Breast epithelium (tissue), 4 donors: ENCODE measurements around the gene TKT. TPM values are rescaled to one million over a fixed set of nuclear protein-coding genes. Genes with fewer than 3 reads are reported as not detected.

Source experiments
- DNase-seq, 2 donors: peaks; one replicate each; pipeline ENCODE4 v3.0.0-alpha.2; 2019; ENCODE audit warnings: low spot score in 2 of 2
- H3K27ac ChIP-seq, 2 donors: fragments of 200-600 bp; sonication (generic) in 1 of 2; one replicate each; pipeline ENCODE4 v1.5.1; 2016 to 2019; ENCODE audit warnings: mild to moderate bottlenecking in 1 of 2
- H3K27me3 ChIP-seq, 2 donors: fragments of 200-600 bp; sonication (generic) in 1 of 2; one replicate each; pipeline versions ENCODE4 v1.5.1 to v1.6.0; 2017 to 2019; ENCODE audit warnings: control low read depth in 1 of 2, mild to moderate bottlenecking in 1 of 2
- H3K36me3 ChIP-seq: fragments of 200-600 bp; one replicate; pipeline ENCODE4 v1.5.1; 2019
- H3K4me1 ChIP-seq, 2 donors: fragments of 200-600 bp; sonication (generic); one replicate each; pipeline ENCODE4 v1.5.1; 2016 to 2019; ENCODE audit warnings: control low read depth in 1 of 2
- H3K4me3 ChIP-seq, 3 donors: fragments of 200-600 bp; sonication (generic); 1 replicate in 2 of 3; 2 replicates in 1 of 3; pipeline ENCODE4 v1.5.1; 2016 to 2019; ENCODE audit warnings: mild to moderate bottlenecking in 3 of 3, moderate library complexity in 2 of 3
- H3K9me3 ChIP-seq, 2 donors: fragments of 200-600 bp; sonication (generic) in 1 of 2; one replicate each; pipeline ENCODE4 v1.5.1; 2016 to 2019; ENCODE audit warnings: control low read depth in 1 of 2
- POLR2A ChIP-seq: fragments of 450-650 bp; IDR thresholded peaks from one replicate; pipeline ENCODE4 v1.6.1; 2016; ENCODE audit warnings: antibody characterized with exemption, mild to moderate bottlenecking, moderate library complexity
- POLR2AphosphoS5 ChIP-seq, 3 donors: sonication (generic); formaldehyde crosslinking; IDR thresholded peaks; one replicate each; pipeline ENCODE4 v1.6.1; 2017; ENCODE audit warnings: antibody characterized with exemption in 3 of 3
- intact Hi-C: fragments of 100-400 bp; cut with DNase I; formaldehyde crosslinking; loops from one replicate; pipeline ENCODE4 v1.15.1; 2023; ENCODE audit warnings: low total_unique reads
- total RNA-seq, 3 donors: library from RNA; depleted of rRNA; stranded (reverse); fragments of >200 nt; gene quantifications; one replicate each; pipeline ENCODE4 v1.1.0, GENCODE V29; 2016
- TF ChIP-seq, protein P1 (sequence below), 3 donors: fragments of 450-650 bp; IDR thresholded peaks; one replicate each; pipeline ENCODE4 v1.5.1; 2016 to 2017; ENCODE audit warnings: antibody characterized with exemption in 3 of 3, mild to moderate bottlenecking in 3 of 3, moderate library complexity in 3 of 3

Gene TKT
- total RNA-seq, 3 donors from 2014 or later: 130 to 273 (median 131) TPM

DNA sequence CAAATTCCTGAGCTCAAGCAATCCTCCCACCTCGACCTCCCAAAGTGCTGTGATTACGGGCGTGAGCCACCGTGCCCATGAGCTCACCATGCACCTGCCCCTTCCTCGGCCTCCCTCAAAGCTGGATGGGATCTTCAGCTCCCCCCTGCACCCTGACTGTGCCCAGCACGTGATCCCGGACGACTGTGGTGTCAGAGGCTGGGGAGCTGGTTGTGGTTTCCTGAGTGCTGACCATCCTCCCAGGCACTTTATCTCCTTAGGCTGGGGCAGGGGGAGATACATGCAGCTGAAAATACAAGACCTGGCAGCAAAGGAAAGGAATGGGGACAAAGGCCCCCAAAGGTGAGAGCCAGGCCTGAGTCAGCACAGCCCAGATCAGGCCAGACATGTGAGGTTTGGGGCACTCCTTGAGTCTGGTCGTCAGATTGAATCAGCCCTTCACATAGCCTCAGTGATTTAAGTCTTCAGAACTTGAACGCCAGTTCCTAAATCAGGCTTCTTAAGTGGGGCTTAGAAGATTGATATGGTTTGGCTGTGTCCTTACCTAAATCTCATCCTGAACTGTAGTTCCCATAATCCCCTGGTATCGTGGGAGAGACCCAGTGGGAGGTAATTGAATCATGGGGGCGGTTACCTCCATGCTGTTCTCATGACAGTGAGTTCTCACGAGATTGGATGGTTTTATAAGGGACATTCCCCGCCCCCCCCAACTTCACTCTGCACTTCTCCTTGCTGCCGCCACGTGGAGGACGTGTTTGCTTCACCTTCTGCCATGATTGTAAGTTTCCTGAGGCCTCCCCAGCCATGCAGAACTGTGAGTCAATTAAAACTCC, 59.0 kb downstream of the TKT start:
- H3K4me1 ChIP-seq: peaks cover 0 to 5% of the 10 kb centered on the region in 2 donors
- no peaks in the 10 kb centered on the region for H3K27me3 ChIP-seq
- no peaks in the 10 kb centered on the region for H3K9me3 ChIP-seq
- no peak overlapping the region for H3K27ac ChIP-seq
- no peak overlapping the region for H3K4me3 ChIP-seq
- no peaks in the 10 kb centered on the region for H3K36me3 ChIP-seq
- TF ChIP-seq POLR2AphosphoS5 (IDR thresholded peaks at IDR 0.05) (no peak), POLR2A (no peak)
- TF ChIP-seq, protein P1, sequence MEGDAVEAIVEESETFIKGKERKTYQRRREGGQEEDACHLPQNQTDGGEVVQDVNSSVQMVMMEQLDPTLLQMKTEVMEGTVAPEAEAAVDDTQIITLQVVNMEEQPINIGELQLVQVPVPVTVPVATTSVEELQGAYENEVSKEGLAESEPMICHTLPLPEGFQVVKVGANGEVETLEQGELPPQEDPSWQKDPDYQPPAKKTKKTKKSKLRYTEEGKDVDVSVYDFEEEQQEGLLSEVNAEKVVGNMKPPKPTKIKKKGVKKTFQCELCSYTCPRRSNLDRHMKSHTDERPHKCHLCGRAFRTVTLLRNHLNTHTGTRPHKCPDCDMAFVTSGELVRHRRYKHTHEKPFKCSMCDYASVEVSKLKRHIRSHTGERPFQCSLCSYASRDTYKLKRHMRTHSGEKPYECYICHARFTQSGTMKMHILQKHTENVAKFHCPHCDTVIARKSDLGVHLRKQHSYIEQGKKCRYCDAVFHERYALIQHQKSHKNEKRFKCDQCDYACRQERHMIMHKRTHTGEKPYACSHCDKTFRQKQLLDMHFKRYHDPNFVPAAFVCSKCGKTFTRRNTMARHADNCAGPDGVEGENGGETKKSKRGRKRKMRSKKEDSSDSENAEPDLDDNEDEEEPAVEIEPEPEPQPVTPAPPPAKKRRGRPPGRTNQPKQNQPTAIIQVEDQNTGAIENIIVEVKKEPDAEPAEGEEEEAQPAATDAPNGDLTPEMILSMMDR (IDR thresholded peaks at IDR 0.05): no peak
- intact Hi-C loops: loop anchor here (5.0 kb wide), 1 partner anchor 84 kb away; no protein-coding TSS in a partner anchor
- no peak for DNase-seq

- no peak for DNase-seq
- Histone ChIP-seq H3K4me1 (peaks cover 0 to 5% of the 10 kb centered on the region in 2 donors), H3K4me3 (peak overlapping the region in 1 of 3 donors; percentile 36), H3K9me3 (no peaks in the 10 kb centered on the region), H3K36me3 (no peaks in the 10 kb centered on the region), H3K27me3 (no peaks in the 10 kb centered on the region), H3K27ac (no peak overlapping the region)
- TF ChIP-seq POLR2A (no peak), POLR2AphosphoS5 (IDR thresholded peaks at IDR 0.05) (peak in 2 of 3 donors; percentile 21 to 35)
- TF ChIP-seq, protein P1 (IDR thresholded peaks at IDR 0.05): peak; percentile 82 to 98 (median 96)
- intact Hi-C loops: loop anchor here (5.0 kb wide), 1 partner anchor 84 kb away; no protein-coding TSS in a partner anchor
These were observed 59.9 kb downstream of the TKT start for GRCh38 chr3:53195602-53196574.

- no peaks in the 10 kb centered on the region for H3K27me3 ChIP-seq
- H3K9me3 ChIP-seq: no peaks in the 10 kb centered on the region
- peaks cover 0 to 5% of the 10 kb centered on the region in 2 donors for H3K4me1 ChIP-seq
- DNase-seq: no peak
- intact Hi-C loops: loop anchor here (5.0 kb wide), 1 partner anchor 83 kb away; no protein-coding TSS in a partner anchor
- H3K4me3 ChIP-seq: no peak overlapping the region
- TF ChIP-seq, protein P1 (IDR thresholded peaks at IDR 0.05): no peak
- TF ChIP-seq POLR2A (no peak), POLR2AphosphoS5 (IDR thresholded peaks at IDR 0.05) (no peak)
- H3K36me3 ChIP-seq: no peaks in the 10 kb centered on the region
- no peak overlapping the region for H3K27ac ChIP-seq
These were observed 60.8 kb downstream of the TKT start for GRCh38 chr3:53195066-53195450.

DNA sequence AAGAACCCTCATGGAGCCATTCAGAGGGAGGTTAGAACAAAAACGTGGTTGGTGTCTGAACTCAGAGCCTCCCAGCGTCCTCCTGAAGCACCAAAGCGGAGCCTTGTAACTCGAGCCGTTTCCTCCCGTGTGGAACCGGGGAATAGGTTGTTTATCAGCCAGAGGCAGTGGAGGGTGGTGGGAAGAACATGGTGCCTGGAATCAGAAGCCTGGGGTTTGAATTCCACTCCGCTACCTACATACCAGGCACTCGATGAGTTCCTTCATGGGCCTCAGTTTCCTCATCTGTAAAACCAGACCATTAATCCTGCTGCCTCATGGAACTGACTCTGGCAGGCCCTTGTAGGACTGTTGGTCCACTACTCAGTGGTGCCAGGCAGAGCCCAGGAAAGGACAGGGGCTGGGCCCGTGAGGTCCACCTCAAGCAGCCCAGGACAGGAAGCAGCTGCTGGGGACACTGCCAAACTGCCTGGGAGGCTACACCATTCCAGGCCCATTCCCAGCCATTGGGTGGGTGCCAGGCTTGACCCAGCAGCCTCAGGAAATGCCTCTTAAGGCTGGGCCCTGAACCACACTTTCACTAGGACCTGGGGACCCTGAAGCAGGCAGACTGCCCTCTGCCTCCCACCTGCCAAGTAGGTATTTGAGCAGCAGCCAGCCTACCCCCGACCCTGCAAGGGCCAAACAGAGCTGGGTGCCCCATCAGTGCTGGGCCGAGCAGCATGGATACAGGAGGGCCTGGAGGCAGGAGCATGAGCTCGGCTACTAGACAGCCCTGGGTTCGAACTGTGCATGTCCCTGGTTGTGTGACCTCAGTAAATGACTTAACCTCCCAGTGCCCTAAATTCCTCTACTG, 61.4 kb downstream of the TKT start:
- intact Hi-C loops: loop anchor here (5.0 kb wide), 1 partner anchor 82 kb away; no protein-coding TSS in a partner anchor
- Histone ChIP-seq H3K27ac (peak overlapping the region in 1 of 2 donors; percentile 52), H3K4me3 (no peak overlapping the region), H3K4me1 (peaks cover 0 to 5% of the 10 kb centered on the region in 2 donors), H3K9me3 (no peaks in the 10 kb centered on the region), H3K27me3 (no peaks in the 10 kb centered on the region), H3K36me3 (no peaks in the 10 kb centered on the region)
- DNase-seq: no peak
- TF ChIP-seq POLR2A: no peak
- no peak for TF ChIP-seq POLR2AphosphoS5 (IDR thresholded peaks at IDR 0.05)
- TF ChIP-seq, protein P1 (IDR thresholded peaks at IDR 0.05): no peak
